Psoas muscle (tissue), 8 donors: Measurements from ENCODE around the gene SLC25A34. TPM values are rescaled to one million over a fixed set of nuclear protein-coding genes. Genes with fewer than 3 reads are reported as not detected.

Experiments
- ATAC-seq, 4 donors: fragments of 200-7000 bp; cut with Tn5 transposase; one replicate each; pipeline ENCODE4 v1.9.1; 2020; ENCODE audit warnings: moderate library complexity in 3 of 4, mild to moderate bottlenecking in 2 of 4
- DNase-seq, 2 donors: peaks; one replicate each; pipeline ENCODE4 v3.0.0-alpha.2; 2020
- H3K27ac ChIP-seq: fragments of 200-600 bp; one replicate; pipeline ENCODE4 v1.8.0; 2022
- H3K27me3 ChIP-seq, 3 donors: fragments of 200-600 bp in 1 of 3; one replicate each; pipeline versions ENCODE4 v1.6.1 to v1.8.0; 2013 to 2022; ENCODE audit warnings: low read length in 2 of 3, mild to moderate bottlenecking in 2 of 3, moderate library complexity in 1 of 3; ENCODE audit not compliant: insufficient read depth in 3 of 3
- H3K36me3 ChIP-seq, 2 donors: fragments of 200-600 bp in 1 of 2; one replicate each; pipeline versions ENCODE4 v1.6.1 to v1.8.0; 2013 to 2022; ENCODE audit warnings: low read depth in 1 of 2, mild to moderate bottlenecking in 1 of 2, moderate library complexity in 1 of 2; ENCODE audit not compliant: insufficient read depth in 1 of 2
- H3K4me1 ChIP-seq: fragments of 200-600 bp; one replicate; pipeline ENCODE4 v1.8.0; 2022
- H3K4me3 ChIP-seq: fragments of 200-600 bp; one replicate; pipeline ENCODE4 v1.8.0; 2022; ENCODE audit warnings: mild to moderate bottlenecking
- H3K9me3 ChIP-seq: fragments of 200-600 bp; one replicate; pipeline ENCODE4 v1.8.0; 2022
- WGBS, 3 donors: extraction: QIAGEN DNeasy Blood & Tissue Kit; methylation state at CpG; one replicate each; pipeline versions ENCODE4 v1.1.6 to v1.1.7; 2013; 5-methylcytosine and 5-hydroxymethylcytosine counted together
- intact Hi-C, 2 donors: fragments of 100-400 bp; cut with DNase I; formaldehyde crosslinking; loops; one replicate each; pipeline versions ENCODE4 v1.11.0 to v1.14.2; 2022
- polyA plus RNA-seq, 3 donors: library from polyadenylated mRNA; stranded (reverse); fragments of 200-250 nt; gene quantifications; one replicate each; pipeline ENCODE4 v1.2.3, GENCODE V29; 2013
- total RNA-seq, 4 donors: library from RNA; stranded (reverse); fragmentation: NEBNext Ultra II Directional in 2 of 4; extraction: Animal tissue kit (Norgen Biotek cat#: 25700) in 2 of 4; gene quantifications; one replicate each; pipeline versions ENCODE4 v1.2.1 to v1.2.4, GENCODE V29; 2021 to 2023
- TF ChIP-seq, protein P1 (sequence below): fragments of 200-600 bp; IDR thresholded peaks from one replicate; pipeline ENCODE4 v1.8.0; 2022; ENCODE audit warnings: antibody characterized with exemption
- donor health status: healthy with polysubstance abuse.
- donor health status: DM: no; HTN: no; CAD: no; lungs with moderate emphysema.
- donor health status: Bipolar disorder and iron deficiency.
- donor health status: healthy.
- donor health status: DM: yes; HTN: yes; CAD: no.
- donor health status: DM: no; HTN: no; CAD: no.
- donor health status: DM: no; HTN: no; CAD: no.
- donor health status: DM: yes; HTN: yes; CAD: no.

The SLC25A34 gene
- total and polyA plus RNA-seq, 7 donors, result 1.3 to 48.2 (median 10.1) TPM

- TF ChIP-seq, protein P1, sequence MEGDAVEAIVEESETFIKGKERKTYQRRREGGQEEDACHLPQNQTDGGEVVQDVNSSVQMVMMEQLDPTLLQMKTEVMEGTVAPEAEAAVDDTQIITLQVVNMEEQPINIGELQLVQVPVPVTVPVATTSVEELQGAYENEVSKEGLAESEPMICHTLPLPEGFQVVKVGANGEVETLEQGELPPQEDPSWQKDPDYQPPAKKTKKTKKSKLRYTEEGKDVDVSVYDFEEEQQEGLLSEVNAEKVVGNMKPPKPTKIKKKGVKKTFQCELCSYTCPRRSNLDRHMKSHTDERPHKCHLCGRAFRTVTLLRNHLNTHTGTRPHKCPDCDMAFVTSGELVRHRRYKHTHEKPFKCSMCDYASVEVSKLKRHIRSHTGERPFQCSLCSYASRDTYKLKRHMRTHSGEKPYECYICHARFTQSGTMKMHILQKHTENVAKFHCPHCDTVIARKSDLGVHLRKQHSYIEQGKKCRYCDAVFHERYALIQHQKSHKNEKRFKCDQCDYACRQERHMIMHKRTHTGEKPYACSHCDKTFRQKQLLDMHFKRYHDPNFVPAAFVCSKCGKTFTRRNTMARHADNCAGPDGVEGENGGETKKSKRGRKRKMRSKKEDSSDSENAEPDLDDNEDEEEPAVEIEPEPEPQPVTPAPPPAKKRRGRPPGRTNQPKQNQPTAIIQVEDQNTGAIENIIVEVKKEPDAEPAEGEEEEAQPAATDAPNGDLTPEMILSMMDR, result no peak
- Histone ChIP-seq H3K9me3 (no peaks in the 10 kb centered on the region), H3K36me3 (peaks cover 3 to 98% of the 10 kb centered on the region in 2 donors), H3K27me3 (no peaks in the 10 kb centered on the region), H3K27ac (peak overlapping the region; percentile 77), H3K4me1 (peaks cover 27% of the 10 kb centered on the region), H3K4me3 (no peak overlapping the region)
- WGBS, 3 donors, result 77 to 82% (median 81%) methylated on average over 22 of the region's 22 CpGs
- peak in 1 of 2 donors; percentile 46 for DNase-seq
- intact Hi-C loops, result no loop called here
- no peak for ATAC-seq
Observed at GRCh38 chr1:15728937-15729657, 7.0 kb upstream of the SLC25A34 start.

DNA sequence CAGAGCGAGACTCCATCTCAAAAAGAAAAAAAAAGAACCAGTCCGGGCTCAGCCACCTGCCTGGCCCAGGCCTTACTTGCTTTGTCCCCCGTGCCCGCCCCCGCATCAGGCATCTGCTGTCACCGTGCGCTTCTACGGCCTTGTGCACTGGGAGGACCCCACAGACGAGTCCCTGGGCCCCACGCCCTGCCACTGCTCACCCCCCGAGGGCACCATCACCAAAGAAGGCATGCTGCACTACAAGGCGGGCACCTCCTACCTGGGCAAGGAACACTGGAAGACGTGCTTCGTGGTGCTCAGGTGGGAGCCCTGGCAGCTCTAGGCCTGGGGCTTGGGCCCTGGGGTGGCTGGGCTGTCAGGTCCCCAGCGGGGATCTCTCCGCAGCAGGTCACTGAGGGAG lies 5.6 kb upstream of the SLC25A34 start:
- no peak overlapping the region for H3K4me3 ChIP-seq
- no peaks in the 10 kb centered on the region for H3K27me3 ChIP-seq
- H3K27ac ChIP-seq, result no peak overlapping the region
- H3K36me3 ChIP-seq, result peaks cover 3 to 92% of the 10 kb centered on the region in 2 donors
- peak in 1 of 2 donors; percentile 49 for DNase-seq
- intact Hi-C loops, result no loop called here
- H3K9me3 ChIP-seq, result no peaks in the 10 kb centered on the region
- H3K4me1 ChIP-seq, result peaks cover 27% of the 10 kb centered on the region
- ATAC-seq, result no peak
- TF ChIP-seq, protein P1, result no peak
- 93 to 94% (median 94%) methylated on average over 15 to 16 of the region's 16 CpGs for WGBS, 3 donors

- DNase-seq, result no peak
- Histone ChIP-seq H3K4me1 (peaks cover 31% of the 10 kb centered on the region), H3K27ac (no peak overlapping the region), H3K4me3 (no peak overlapping the region), H3K9me3 (no peaks in the 10 kb centered on the region), H3K36me3 (peaks cover 3 to 87% of the 10 kb centered on the region in 2 donors), H3K27me3 (no peaks in the 10 kb centered on the region)
- WGBS, 3 donors, result 89 to 91% (median 91%) methylated on average over 16 of the region's 16 CpGs
- intact Hi-C loops, result no loop called here
- ATAC-seq, result no peak
- TF ChIP-seq, protein P1, result no peak
Observed at GRCh38 chr1:15730936-15731335, 5.1 kb upstream of the SLC25A34 start.

DNA sequence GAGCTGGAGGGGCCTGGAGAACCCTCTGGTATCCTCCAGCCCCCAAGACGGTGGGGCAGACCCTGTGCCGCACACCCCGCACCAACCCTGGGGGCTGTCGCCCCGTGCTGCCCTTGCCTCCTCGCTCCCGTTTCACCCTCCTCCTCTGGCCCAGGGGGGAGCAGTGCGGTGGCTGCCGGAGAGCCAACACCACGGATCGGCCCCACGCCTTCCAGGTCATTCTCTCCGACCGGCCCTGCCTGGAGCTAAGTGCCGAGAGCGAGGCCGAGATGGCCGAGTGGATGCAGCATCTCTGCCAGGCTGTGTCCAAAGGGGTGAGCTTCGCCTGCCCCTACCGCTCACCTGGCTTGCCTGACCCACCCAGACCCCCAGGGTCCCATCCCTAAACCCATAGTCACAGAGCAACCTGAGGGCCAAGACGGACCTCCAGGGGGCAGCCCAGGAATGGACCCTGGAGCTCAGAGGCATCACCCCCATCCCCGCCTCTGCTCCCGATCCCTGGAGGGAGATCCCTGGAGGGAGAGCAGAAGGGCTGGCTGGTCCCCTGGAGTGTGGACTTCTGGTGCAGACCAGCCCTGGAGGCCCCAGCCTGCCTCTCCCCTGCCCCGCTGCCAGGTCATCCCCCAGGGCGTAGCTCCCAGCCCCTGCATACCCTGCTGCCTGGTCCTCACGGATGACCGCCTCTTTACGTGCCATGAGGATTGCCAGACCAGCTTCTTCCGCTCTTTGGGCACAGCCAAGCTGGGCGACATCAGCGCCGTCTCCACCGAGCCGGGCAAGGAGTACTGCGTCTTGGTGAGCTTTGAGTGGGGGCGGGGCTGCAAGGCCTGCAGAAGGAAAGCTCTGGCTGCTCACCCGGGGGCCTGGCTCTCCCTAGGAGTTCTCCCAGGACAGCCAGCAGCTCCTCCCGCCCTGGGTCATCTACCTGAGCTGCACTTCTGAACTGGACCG lies 4.0 kb upstream of the SLC25A34 start:
- TF ChIP-seq, protein P1, result no peak
- intact Hi-C loops, result no loop called here
- peak in 1 of 2 donors; percentile 46 for DNase-seq
- Histone ChIP-seq H3K27ac (no peak overlapping the region), H3K4me3 (no peak overlapping the region), H3K9me3 (no peaks in the 10 kb centered on the region), H3K27me3 (no peaks in the 10 kb centered on the region), H3K36me3 (peaks cover 3 to 76% of the 10 kb centered on the region in 2 donors), H3K4me1 (peaks cover 33% of the 10 kb centered on the region)
- 90 to 92% (median 91%) methylated on average over 36 to 39 of the region's 39 CpGs for WGBS, 3 donors
- ATAC-seq, result no peak
